SK-N-SH (cell line): Measurements from ENCODE around the gene B4GALT1. TPM values are rescaled to one million over a fixed set of nuclear protein-coding genes. Genes with fewer than 3 reads are reported as not detected.

Experiments
- CTCF ChIA-PET: fragments of 300-600, 350-600 bp; formaldehyde crosslinking; extraction: SDS; loops from one replicate; lab custom pipeline; 2021; lab: Yijun Ruan, JAX
- POLR2A ChIA-PET: fragments of 350-600 bp; sonication (Branson Sonifier 250); formaldehyde crosslinking; extraction: SDS; loops from one replicate; lab custom pipeline; 2020; ENCODE audit warnings: antibody characterized with exemption, inconsistent platforms; lab: Yijun Ruan, JAX
- DNase-seq: peaks from one replicate; pipeline ENCODE4 v3.0.0; 2012
- H2AFZ ChIP-seq: fragments of 200-600 bp; sonication (generic); 2 replicates; pipeline ENCODE4 v1.8.1; 2016; ENCODE audit warnings: antibody characterized with exemption, mild to moderate bottlenecking, low read depth
- H3F3A ChIP-seq: fragments of 200-600 bp; sonication (generic); replicated peaks from 2 replicates; pipeline ENCODE3; 2016; ENCODE audit warnings: antibody characterized with exemption, mild to moderate bottlenecking; ENCODE audit not compliant: insufficient read depth
- H3K27ac ChIP-seq, 2 experiments: fragments of 200-500 bp in 1 of 2; fragments of 200-600 bp in 1 of 2; sonication (Bioruptor generic) in 1 of 2; sonication (generic), shearing (Covaris generic) in 1 of 2; 2 replicates each; pipeline versions ENCODE4 v1.5.1 to v1.6.1; 2014 to 2016; ENCODE audit warnings: low read depth in 2 of 2, inconsistent platforms in 1 of 2, low read length in 1 of 2, mild to moderate bottlenecking in 1 of 2, mixed read lengths in 1 of 2
- H3K27me3 ChIP-seq: fragments of 200-600 bp; sonication (generic), shearing (Covaris generic); 2 replicates; pipeline ENCODE4 v1.6.1; 2016; ENCODE audit warnings: mixed run types; ENCODE audit not compliant: insufficient read depth
- H3K36me3 ChIP-seq, 2 experiments: fragments of 200-500 bp in 1 of 2; fragments of 200-600 bp in 1 of 2; sonication (Bioruptor generic) in 1 of 2; sonication (generic) in 1 of 2; replicated peaks in 1 of 2; 2 replicates each; pipeline versions ENCODE3 to v1.5.1; 2014 to 2016; ENCODE audit warnings: low read length in 1 of 2, mild to moderate bottlenecking in 1 of 2; ENCODE audit not compliant: insufficient read depth in 2 of 2, control insufficient read depth in 1 of 2
- H3K4me1 ChIP-seq, 2 experiments: fragments of 200-500 bp in 1 of 2; fragments of 200-600 bp in 1 of 2; sonication (Bioruptor generic) in 1 of 2; sonication (generic), shearing (Covaris generic) in 1 of 2; 2 replicates each; pipeline versions ENCODE4 v1.5.1 to v1.6.1; 2014 to 2016; ENCODE audit warnings: low read depth in 1 of 2, low read length in 1 of 2, mixed run types in 1 of 2; ENCODE audit not compliant: insufficient read depth in 2 of 2, control insufficient read depth in 1 of 2
- H3K4me2 ChIP-seq: fragments of 200-600 bp; sonication (generic), shearing (Covaris generic); 2 replicates; pipeline ENCODE4 v1.6.1; 2017; ENCODE audit warnings: mixed run types
- H3K4me3 ChIP-seq, 2 experiments: fragments of 200-500 bp in 1 of 2; fragments of 200-600 bp in 1 of 2; sonication (Bioruptor generic) in 1 of 2; sonication (generic), shearing (Covaris generic) in 1 of 2; 2 replicates each; pipeline versions ENCODE4 v1.5.1 to v1.8.1; 2014 to 2016; ENCODE audit warnings: low read depth in 2 of 2, inconsistent platforms in 1 of 2, low read length in 1 of 2, mild to moderate bottlenecking in 1 of 2, mixed read lengths in 1 of 2, moderate library complexity in 1 of 2
- H3K79me2 ChIP-seq: fragments of 200-600 bp; sonication (generic); 2 replicates; pipeline ENCODE4 v1.8.1; 2017; ENCODE audit warnings: mild to moderate bottlenecking; ENCODE audit not compliant: insufficient read depth
- H3K9ac ChIP-seq: fragments of 200-600 bp; sonication (generic); 2 replicates; pipeline ENCODE4 v1.6.1; 2017; ENCODE audit warnings: mixed run types
- H3K9me2 ChIP-seq: fragments of 200-600 bp; sonication (generic); 2 replicates; pipeline ENCODE4 v1.6.1; 2017; ENCODE audit warnings: mixed run types
- H3K9me3 ChIP-seq: fragments of 200-600 bp; sonication (generic); 2 replicates; pipeline ENCODE4 v1.6.1; 2017; ENCODE audit warnings: mixed run types, mild to moderate bottlenecking, moderate library complexity
- H4K20me1 ChIP-seq: fragments of 200-600 bp; sonication (generic); 2 replicates; pipeline ENCODE4 v1.6.1; 2017; ENCODE audit warnings: mild to moderate bottlenecking, mixed run types; ENCODE audit not compliant: insufficient read depth
- EZH2phosphoT487 ChIP-seq: fragments of 200-600 bp; sonication (generic); IDR thresholded peaks from 2 replicates; pipeline ENCODE4 v1.6.1; 2017; ENCODE audit warnings: low read depth, mixed run types, mild to moderate bottlenecking, antibody characterized with exemption, moderate library complexity, borderline replicate concordance
- FOSL2 ChIP-seq: IDR thresholded peaks from 2 replicates; pipeline ENCODE4 v1.4.0; 2012; ENCODE audit warnings: low read depth, mild to moderate bottlenecking, moderate library complexity, borderline replicate concordance
- FOXJ3 ChIP-seq: sonication (generic); formaldehyde crosslinking; IDR thresholded peaks from 2 replicates; pipeline ENCODE4 v1.5.1; 2020; ENCODE audit warnings: mild to moderate bottlenecking, missing genetic modification reagents
- FOXM1 ChIP-seq: IDR thresholded peaks from 2 replicates; pipeline ENCODE4 v1.4.0; 2012; ENCODE audit warnings: low read depth, mild to moderate bottlenecking
- GATA2 ChIP-seq: sonication (generic); formaldehyde crosslinking; IDR thresholded peaks from 2 replicates; pipeline ENCODE4 v1.5.0; 2020; ENCODE audit warnings: mild to moderate bottlenecking, missing genetic modification reagents
- NFIC ChIP-seq: IDR thresholded peaks from 2 replicates; pipeline ENCODE4 v1.4.0; 2012; ENCODE audit warnings: borderline replicate concordance
- NRF1 ChIP-seq: IDR thresholded peaks from 2 replicates; pipeline ENCODE4 v1.6.1; 2012; ENCODE audit warnings: low read depth, mild to moderate bottlenecking, low read length
- PBX3 ChIP-seq: IDR thresholded peaks from 2 replicates; pipeline ENCODE4; 2012
- RCOR1 ChIP-seq: fragments of 150-350 bp; IDR thresholded peaks from 2 replicates; pipeline ENCODE4 v1.6.1; 2017; ENCODE audit warnings: antibody characterized with exemption, low read length
- RFX5 ChIP-seq: IDR thresholded peaks from 2 replicates; pipeline ENCODE4 v1.6.1; 2012; ENCODE audit warnings: mild to moderate bottlenecking, improper control_type of control experiment, low read length
- RXRA ChIP-seq: IDR thresholded peaks from 2 replicates; pipeline ENCODE4 v1.4.0; 2012; ENCODE audit warnings: low read depth, mild to moderate bottlenecking, borderline replicate concordance
- TAF1 ChIP-seq: IDR thresholded peaks from 2 replicates; pipeline ENCODE4 v1.6.1; 2012; ENCODE audit warnings: low read depth, mild to moderate bottlenecking, low read length, moderate library complexity, borderline replicate concordance
- USF1 ChIP-seq: IDR thresholded peaks from 2 replicates; pipeline ENCODE4 v1.4.0; 2012; ENCODE audit warnings: low read depth, borderline replicate concordance
- YY1 ChIP-seq: IDR thresholded peaks from 2 replicates; pipeline ENCODE4 v1.4.0; 2012; ENCODE audit warnings: low read depth, mild to moderate bottlenecking
- WGBS: methylation state at CpG from one replicate; pipeline ENCODE4 v1.1.6; 2017; ENCODE audit warnings: low lambda C conversion rate; 5-methylcytosine and 5-hydroxymethylcytosine counted together
- polyA plus RNA-seq, 3 experiments: library from polyadenylated mRNA; depleted of rRNA; stranded (reverse); fragments of >200 nt; gene quantifications; 2 replicates each; pipeline ENCODE4 v1.2.3, GENCODE V29; 2012
- TF ChIP-seq, protein P1 (sequence below): fragments of 150-350 bp; IDR thresholded peaks from 2 replicates; pipeline ENCODE4 v1.6.1; 2017; ENCODE audit warnings: antibody characterized with exemption, low read length, low read depth, borderline replicate concordance
- TF ChIP-seq, protein P2 (sequence below): fragments of 150-350 bp; IDR thresholded peaks from 2 replicates; pipeline ENCODE4 v1.6.1; 2016; ENCODE audit warnings: mild to moderate bottlenecking, low read depth, low read length

Gene B4GALT1
- polyA plus RNA-seq, 1 of the 3 experiments (the other 2 are of a cell fraction) = 36.2 TPM

- H3K36me3 ChIP-seq = peaks cover 18 to 45% of the 10 kb centered on the region in 2 experiments
- H3K9me2 ChIP-seq = no peaks in the 10 kb centered on the region
- no peaks in the 10 kb centered on the region for H3K9me3 ChIP-seq
- H3K4me2 ChIP-seq = no peak overlapping the region
- no peaks in the 10 kb centered on the region; a peak in 2 of 4 replicates for H3K4me1 ChIP-seq
- H3K4me3 ChIP-seq = no peak overlapping the region
- H3K9ac ChIP-seq = no peak overlapping the region
- TF ChIP-seq PBX3 = no peak
- TF ChIP-seq FOXJ3 (CRISPR knock-in tag) = no peak
- no peak for TF ChIP-seq NFIC
- TF ChIP-seq NRF1 = no peak
- no peak for TF ChIP-seq YY1
- TF ChIP-seq TAF1 = no peak
- TF ChIP-seq, all 33 proteins: peak for 0
- Histone ChIP-seq H3F3A (peaks cover 15% of the 10 kb centered on the region), H3K27me3 (no peaks in the 10 kb centered on the region), H2AFZ (no peak overlapping the region), H4K20me1 (peaks cover 13% of the 10 kb centered on the region; the same call in 1 of the 2 replicates), H3K79me2 (peaks cover 42% of the 10 kb centered on the region), H3K27ac (peak overlapping the region in 1 of 2 experiments; percentile 74; a peak in 2 of 4 replicates)
- 96% methylated on average over 4 of the region's 4 CpGs for WGBS
- POLR2A ChIA-PET = no interaction called here
- DNase-seq = no peak
- CTCF ChIA-PET = interaction anchor here (1.3 kb wide), 1 partner anchor 40 kb away, joined by 3 read pairs; no protein-coding TSS in a partner anchor
These were observed 36.0 kb downstream of the B4GALT1 start for GRCh38 chr9:33130961-33131789.

DNA sequence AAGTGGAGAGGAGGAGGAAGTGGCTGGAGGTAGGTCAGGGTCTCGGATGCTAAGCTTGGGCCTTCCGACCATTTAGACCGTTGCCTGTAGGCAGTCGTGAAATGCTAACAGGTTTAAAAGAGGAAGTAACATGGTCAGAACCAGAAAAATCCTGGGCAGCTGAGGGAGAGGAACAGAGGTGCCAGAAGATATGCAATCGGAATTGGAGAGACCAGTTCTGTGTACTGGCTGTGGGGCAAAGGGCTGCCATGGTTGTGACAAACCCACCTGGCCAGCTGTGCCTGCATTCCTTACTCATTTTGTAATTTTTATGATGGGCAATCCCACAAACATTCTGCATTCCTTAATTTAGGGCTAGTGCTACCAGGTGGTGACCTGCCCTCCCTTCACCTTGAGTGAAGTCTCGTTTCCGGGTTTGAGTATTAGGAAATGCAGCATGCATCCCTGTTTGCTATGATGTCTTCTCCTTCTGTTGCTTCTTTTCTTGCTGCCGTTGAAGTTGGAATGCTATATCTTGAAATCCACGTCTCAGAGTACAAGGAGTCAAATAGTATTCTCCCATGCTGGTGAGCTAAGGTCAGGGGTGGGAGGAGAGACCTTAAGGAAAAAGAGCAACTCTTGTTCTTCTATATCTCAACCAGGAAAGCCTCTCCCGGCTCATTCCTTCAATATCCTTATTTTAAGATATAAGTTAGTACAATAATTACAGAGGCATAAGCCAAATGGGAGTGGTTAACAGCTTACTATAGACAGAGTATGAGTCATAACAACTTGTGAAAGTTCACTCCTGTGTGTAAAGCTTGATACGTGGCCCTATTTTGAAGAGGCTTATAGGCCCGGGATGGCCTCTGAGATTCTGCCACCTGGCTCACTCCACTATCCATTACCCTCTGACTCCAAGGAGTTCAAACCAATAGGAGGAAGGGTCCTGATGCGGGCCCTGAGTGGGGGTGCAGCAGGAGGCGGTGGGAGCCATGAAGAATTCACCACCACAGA, 37.0 kb downstream of the B4GALT1 start:
- no peak for TF ChIP-seq RFX5
- TF ChIP-seq, protein P1, sequence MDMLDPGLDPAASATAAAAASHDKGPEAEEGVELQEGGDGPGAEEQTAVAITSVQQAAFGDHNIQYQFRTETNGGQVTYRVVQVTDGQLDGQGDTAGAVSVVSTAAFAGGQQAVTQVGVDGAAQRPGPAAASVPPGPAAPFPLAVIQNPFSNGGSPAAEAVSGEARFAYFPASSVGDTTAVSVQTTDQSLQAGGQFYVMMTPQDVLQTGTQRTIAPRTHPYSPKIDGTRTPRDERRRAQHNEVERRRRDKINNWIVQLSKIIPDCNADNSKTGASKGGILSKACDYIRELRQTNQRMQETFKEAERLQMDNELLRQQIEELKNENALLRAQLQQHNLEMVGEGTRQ = no peak
- TF ChIP-seq EZH2phosphoT487 = no peak
- TF ChIP-seq GATA2 = no peak
- TF ChIP-seq RXRA = no peak
- TF ChIP-seq FOXM1 = no peak
- no peak for TF ChIP-seq FOSL2
- TF ChIP-seq, protein P2, sequence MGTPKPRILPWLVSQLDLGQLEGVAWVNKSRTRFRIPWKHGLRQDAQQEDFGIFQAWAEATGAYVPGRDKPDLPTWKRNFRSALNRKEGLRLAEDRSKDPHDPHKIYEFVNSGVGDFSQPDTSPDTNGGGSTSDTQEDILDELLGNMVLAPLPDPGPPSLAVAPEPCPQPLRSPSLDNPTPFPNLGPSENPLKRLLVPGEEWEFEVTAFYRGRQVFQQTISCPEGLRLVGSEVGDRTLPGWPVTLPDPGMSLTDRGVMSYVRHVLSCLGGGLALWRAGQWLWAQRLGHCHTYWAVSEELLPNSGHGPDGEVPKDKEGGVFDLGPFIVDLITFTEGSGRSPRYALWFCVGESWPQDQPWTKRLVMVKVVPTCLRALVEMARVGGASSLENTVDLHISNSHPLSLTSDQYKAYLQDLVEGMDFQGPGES = no peak
- no peak for TF ChIP-seq FOXJ3 (CRISPR knock-in tag)
- no peak for TF ChIP-seq USF1
- TF ChIP-seq RCOR1 = no peak
- TF ChIP-seq, all 33 proteins: peak for 0
- 91% methylated on average over 14 of the region's 14 CpGs for WGBS
- Histone ChIP-seq H2AFZ (no peak overlapping the region), H3K36me3 (peaks cover 18 to 45% of the 10 kb centered on the region in 2 experiments), H3K9me2 (no peaks in the 10 kb centered on the region), H3K27ac (no peak overlapping the region), H3K4me3 (no peak overlapping the region), H3K4me1 (no peaks in the 10 kb centered on the region; a peak in 2 of 4 replicates), H3K27me3 (no peaks in the 10 kb centered on the region), H3F3A (peaks cover 15% of the 10 kb centered on the region), H3K79me2 (peaks cover 40% of the 10 kb centered on the region), H3K9ac (no peak overlapping the region), H3K4me2 (no peak overlapping the region), H4K20me1 (peaks cover 11% of the 10 kb centered on the region; the same call in 1 of the 2 replicates), H3K9me3 (no peaks in the 10 kb centered on the region)
- DNase-seq = no peak
- CTCF ChIA-PET = no interaction called here
- POLR2A ChIA-PET = no interaction called here
